GM12872 (cell line): ENCODE data around the gene DPRX.

Source experiments
- CTCF ChIP-seq: IDR thresholded peaks from 3 replicates; pipeline ENCODE4 v1.5.1; 2011; ENCODE audit warnings: low read depth, mild to moderate bottlenecking, low read length, moderate library complexity; ENCODE audit not compliant: insufficient read depth

Gene DPRX

GRCh38 chr19:53659292-53659691 is 27.5 kb downstream of the DPRX start:
- TF ChIP-seq CTCF: no peak

GRCh38 chr19:53660584-53660983 is 28.8 kb downstream of the DPRX start:
- no peak for TF ChIP-seq CTCF

GRCh38 chr19:53662209-53662608 is 30.4 kb downstream of the DPRX start:
- no peak for TF ChIP-seq CTCF

GRCh38 chr19:53664152-53664551 is 32.4 kb downstream of the DPRX start:
- no peak for TF ChIP-seq CTCF

GRCh38 chr19:53664760-53665159 is 33.0 kb downstream of the DPRX start:
- TF ChIP-seq CTCF: no peak

- no peak for TF ChIP-seq CTCF
These were observed 38.5 kb downstream of the DPRX start for GRCh38 chr19:53670345-53670744.

GRCh38 chr19:53671663-53672062 is 39.9 kb downstream of the DPRX start:
- TF ChIP-seq CTCF: no peak
